OCI-LY1 (cell line): ENCODE results near the gene PAX2.

Source experiments
- H2AFZ ChIP-seq: fragments of 200-600 bp; sonication (generic), shearing (Covaris generic); 2 replicates; pipeline ENCODE4 v1.6.0; 2014; ENCODE audit warnings: antibody characterized with exemption, mild to moderate bottlenecking, low read length
- H3F3A ChIP-seq: fragments of 200-600 bp; sonication (generic), shearing (Covaris generic); 2 replicates; pipeline ENCODE4 v1.6.0; 2014; ENCODE audit warnings: mild to moderate bottlenecking, antibody characterized with exemption, low read length, moderate library complexity; ENCODE audit not compliant: insufficient read depth
- H3K27ac ChIP-seq: fragments of 200-600 bp; sonication (generic); 2 replicates; pipeline ENCODE4 v1.5.1; 2014; ENCODE audit warnings: low read length, mixed run types, mild to moderate bottlenecking, low read depth; ENCODE audit not compliant: poor library complexity, severe bottlenecking
- H3K27me3 ChIP-seq: fragments of 200-600 bp; sonication (generic); 2 replicates; pipeline ENCODE4 v1.6.0; 2014; ENCODE audit warnings: antibody characterized with exemption, mild to moderate bottlenecking, low read length, moderate library complexity; ENCODE audit not compliant: insufficient read depth
- H3K36me3 ChIP-seq: fragments of 200-600 bp; sonication (generic); 2 replicates; pipeline ENCODE4 v1.6.1; 2014; ENCODE audit warnings: mild to moderate bottlenecking, antibody characterized with exemption, low read length, moderate library complexity, mixed read lengths; ENCODE audit not compliant: insufficient read depth
- H3K4me1 ChIP-seq: fragments of 200-600 bp; sonication (generic); 2 replicates; pipeline ENCODE4 v1.5.1; 2014; ENCODE audit warnings: mild to moderate bottlenecking, low read length, moderate library complexity; ENCODE audit not compliant: insufficient read depth, severe bottlenecking
- H3K4me2 ChIP-seq: fragments of 200-600 bp; sonication (generic), shearing (Covaris generic); 2 replicates; pipeline ENCODE4 v1.6.1; 2014; ENCODE audit warnings: low read length
- H3K4me3 ChIP-seq: fragments of 200-600 bp; sonication (generic); 2 replicates; pipeline ENCODE4 v1.5.1; 2014; ENCODE audit warnings: low read length, low read depth, mild to moderate bottlenecking, mixed read lengths; ENCODE audit not compliant: poor library complexity, severe bottlenecking
- H3K79me2 ChIP-seq: fragments of 200-600 bp; shearing (Covaris generic); 2 replicates; pipeline ENCODE4 v1.6.1; 2016; ENCODE audit warnings: mixed run types, low read length, mixed read lengths; ENCODE audit not compliant: insufficient read depth
- H3K9ac ChIP-seq: fragments of 200-600 bp; sonication (generic), shearing (Covaris generic); 2 replicates; pipeline ENCODE4 v1.6.1; 2014; ENCODE audit warnings: mild to moderate bottlenecking, low read length, mixed read lengths
- H3K9me2 ChIP-seq: fragments of 200-600 bp; sonication (generic), shearing (Covaris generic); 2 replicates; pipeline ENCODE4 v1.6.1; 2014; ENCODE audit warnings: low read depth, mild to moderate bottlenecking, low read length, mixed read lengths
- H3K9me3 ChIP-seq: fragments of 200-600 bp; shearing (Covaris generic); 2 replicates; pipeline ENCODE4 v1.6.1; 2014; ENCODE audit warnings: low read length, mixed read lengths
- H4K20me1 ChIP-seq: fragments of 200-600 bp; sonication (generic), shearing (Covaris generic); 2 replicates; pipeline ENCODE4 v1.6.0; 2016; ENCODE audit warnings: mild to moderate bottlenecking, low read length; ENCODE audit not compliant: insufficient read depth
- CTCF ChIP-seq: fragments of 200-600 bp; sonication (generic), shearing (Covaris generic); IDR thresholded peaks from 2 replicates; pipeline ENCODE4 v1.5.1; 2017; ENCODE audit warnings: mild to moderate bottlenecking, antibody characterized with exemption, low read length, moderate library complexity, mixed read lengths
- EZH2 ChIP-seq: fragments of 200-600 bp; sonication (generic), shearing (Covaris generic); IDR thresholded peaks from 2 replicates; pipeline ENCODE4 v1.8.0; 2017; ENCODE audit warnings: borderline replicate concordance, mixed run types, mild to moderate bottlenecking, antibody characterized with exemption, low read length, moderate library complexity, mixed read lengths

PAX2 gene

GRCh38 chr10:100774223-100774622, 28.8 kb downstream of the PAX2 start:
- H3K27me3 ChIP-seq, result no peaks in the 10 kb centered on the region
- no peaks in the 10 kb centered on the region for H3K9me3 ChIP-seq
- no peaks in the 10 kb centered on the region for H3F3A ChIP-seq
- no peak overlapping the region for H3K9ac ChIP-seq
- H4K20me1 ChIP-seq, result no peaks in the 10 kb centered on the region
- no peak overlapping the region for H3K27ac ChIP-seq
- H3K79me2 ChIP-seq, result no peaks in the 10 kb centered on the region
- H3K9me2 ChIP-seq, result no peaks in the 10 kb centered on the region
- no peak overlapping the region for H3K4me3 ChIP-seq
- no peak overlapping the region for H3K4me2 ChIP-seq
- TF ChIP-seq EZH2, result no peak
- H3K4me1 ChIP-seq, result no peaks in the 10 kb centered on the region
- H2AFZ ChIP-seq, result no peak overlapping the region
- no peaks in the 10 kb centered on the region for H3K36me3 ChIP-seq

- H3K4me2 ChIP-seq, result no peak overlapping the region
- no peaks in the 10 kb centered on the region for H3K9me2 ChIP-seq
- no peak overlapping the region for H3K9ac ChIP-seq
- no peaks in the 10 kb centered on the region for H3K36me3 ChIP-seq
- H3K9me3 ChIP-seq, result no peaks in the 10 kb centered on the region
- no peaks in the 10 kb centered on the region for H3K79me2 ChIP-seq
- H4K20me1 ChIP-seq, result no peaks in the 10 kb centered on the region
- H3K4me3 ChIP-seq, result no peak overlapping the region
- no peaks in the 10 kb centered on the region for H3K4me1 ChIP-seq
- H3F3A ChIP-seq, result no peaks in the 10 kb centered on the region
- no peak overlapping the region for H2AFZ ChIP-seq
- H3K27ac ChIP-seq, result no peak overlapping the region
- no peak for TF ChIP-seq CTCF
- TF ChIP-seq EZH2, result no peak
- H3K27me3 ChIP-seq, result no peaks in the 10 kb centered on the region
Measured at GRCh38 chr10:100774876-100775275, 29.5 kb downstream of the PAX2 start.

- Histone ChIP-seq H3K36me3 (no peaks in the 10 kb centered on the region), H4K20me1 (no peaks in the 10 kb centered on the region), H3K4me2 (no peak overlapping the region), H3K4me1 (no peaks in the 10 kb centered on the region), H3K9me2 (no peaks in the 10 kb centered on the region), H3K9me3 (no peaks in the 10 kb centered on the region), H3F3A (no peaks in the 10 kb centered on the region), H3K4me3 (no peak overlapping the region), H3K27ac (no peak overlapping the region), H2AFZ (no peak overlapping the region), H3K27me3 (no peaks in the 10 kb centered on the region), H3K9ac (no peak overlapping the region), H3K79me2 (no peaks in the 10 kb centered on the region)
- no peak for TF ChIP-seq CTCF
- TF ChIP-seq EZH2, result no peak
Measured at GRCh38 chr10:100775386-100775785, 30.0 kb downstream of the PAX2 start.

GRCh38 chr10:100775871-100776270, 30.5 kb downstream of the PAX2 start:
- no peaks in the 10 kb centered on the region for H3K9me2 ChIP-seq
- H2AFZ ChIP-seq, result no peak overlapping the region
- no peaks in the 10 kb centered on the region for H4K20me1 ChIP-seq
- H3K79me2 ChIP-seq, result no peaks in the 10 kb centered on the region
- no peaks in the 10 kb centered on the region for H3F3A ChIP-seq
- no peaks in the 10 kb centered on the region for H3K27me3 ChIP-seq
- H3K9ac ChIP-seq, result no peak overlapping the region
- H3K36me3 ChIP-seq, result no peaks in the 10 kb centered on the region
- no peaks in the 10 kb centered on the region for H3K9me3 ChIP-seq
- no peak for TF ChIP-seq CTCF
- TF ChIP-seq EZH2, result no peak
- no peak overlapping the region for H3K4me3 ChIP-seq
- H3K27ac ChIP-seq, result no peak overlapping the region
- H3K4me2 ChIP-seq, result no peak overlapping the region
- H3K4me1 ChIP-seq, result no peaks in the 10 kb centered on the region
